ENCODE data around the gene MFRP. TPM values are rescaled to one million over a fixed set of nuclear protein-coding genes. Genes with fewer than 3 reads are reported as not detected.

The MFRP gene
- total and polyA plus RNA-seq, 10 of the 15 experiments (the other 5 are each of a cell fraction or from before 2014, with no cell fraction given) = not detected

DNA sequence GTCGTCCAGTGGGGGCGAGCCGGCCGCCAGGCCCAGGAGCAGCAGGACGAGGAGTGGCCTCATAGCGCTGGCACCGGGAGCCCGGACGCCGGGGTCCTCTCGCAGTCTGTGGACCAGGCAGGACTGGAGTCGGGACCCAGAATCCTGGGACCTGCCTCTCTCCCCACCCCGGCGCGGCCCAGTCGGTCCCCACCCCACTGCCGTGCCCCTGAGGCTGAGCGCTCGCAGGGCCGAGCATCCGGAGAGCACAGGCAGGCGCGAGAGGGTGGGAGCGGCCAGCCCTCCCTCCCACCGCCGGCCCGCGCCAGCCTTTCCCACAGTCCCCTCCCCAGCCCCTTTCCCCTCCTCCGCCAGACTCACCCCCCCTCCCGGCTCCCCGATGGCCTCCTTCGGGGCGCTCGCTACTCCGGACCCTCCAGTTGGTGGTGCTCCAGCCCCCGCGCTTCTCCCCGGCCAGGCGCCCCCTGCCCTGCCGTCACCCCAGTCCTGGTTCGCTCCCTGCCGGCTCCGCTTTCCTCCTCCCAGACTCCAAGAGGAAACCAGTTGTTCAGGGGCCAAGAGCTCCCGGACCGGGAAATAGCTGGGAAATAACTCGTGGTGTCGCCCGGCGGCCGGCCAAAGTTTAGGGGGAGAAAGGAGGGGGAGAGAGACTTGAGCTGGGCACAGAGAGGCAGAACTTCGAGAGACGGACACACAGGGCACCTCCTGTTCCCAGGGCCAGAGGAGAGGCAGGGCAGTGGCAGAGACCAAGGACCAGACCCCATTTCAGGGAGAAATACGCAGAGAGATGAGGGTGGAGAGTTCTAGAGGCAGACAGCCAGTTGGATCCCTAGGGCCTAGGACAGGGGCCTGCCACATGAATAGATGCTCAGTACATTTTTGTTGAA is 5.9 kb downstream of the MFRP start, which contains the start of gene C1QTNF5:
Gene C1QTNF5 (minus strand): TSS at position 549 of the 887 bp plus-strand sequence. CDS start 486 bp downstream, at position 63.
- peaks cover 9 to 11% of the 10 kb centered on the region in 2 experiments for H3K27me3 ChIP-seq (replicated peaks in 1 of 2; ENCODE audit: control insufficient read depth in 2 of 2, insufficient read depth in 2 of 2, low read length in 1 of 2)
- H3K9me3 ChIP-seq (replicated peaks; ENCODE audit: control insufficient read depth, insufficient read depth, low read length) = no peaks in the 10 kb centered on the region
- no peak within 1 kb of the TSS for H3K9ac ChIP-seq (ENCODE audit: control insufficient read depth, insufficient read depth, low read length)
- BruUV-seq (replicated peaks) = no TSS peak
- in situ Hi-C loops (cut with MboI) (no loop called here), intact Hi-C loops (cut with micrococcal nuclease; ENCODE audit: unreplicated experiment) (no loop called here)
- no peak within 1 kb of the TSS for H3K4me3 ChIP-seq
- 0 out of 2 replicates have a peak within 1 kb of the TSS, but pooled peaks have one; percentile 9 for H3K4me2 ChIP-seq (ENCODE audit: control insufficient read depth, insufficient read depth)
- H4K20me1 ChIP-seq (ENCODE audit: control insufficient read depth, insufficient read depth) = no peaks in the 10 kb centered on the region
- no peak within 1 kb of the TSS for H2AFZ ChIP-seq (ENCODE audit: control insufficient read depth, low read depth, low read length)
- no peak within 1 kb of the TSS for H3K27ac ChIP-seq (ENCODE audit: control insufficient read depth, insufficient read depth)
- WGBS (ENCODE audit: insufficient coverage, insufficient replicate concordance, low lambda C conversion rate, missing lambda C conversion rate) = 16% methylated on average over 32 of the region's 53 CpGs
- POLR2A ChIA-PET = no interaction called here
- SMC1A ChIA-PET (ENCODE audit: uncharacterized antibody, unreplicated experiment) = interaction anchor here (1.1 kb wide), 1 partner anchor 19 kb away, joined by 3 read pairs; no protein-coding TSS in a partner anchor
- ATAC-seq (no peak; the same call in 2 of the 3 replicates), FAIRE-seq (no peak), DNase-seq (ENCODE audit: low read depth, low spot score) (no peak)
- no peak for TF ChIP-seq NFIC (IDR thresholded peaks at IDR 0.05; ENCODE audit: low read depth, low read length)
- no peak for TF ChIP-seq PAX8 (IDR thresholded peaks at IDR 0.05)
- TF ChIP-seq LARP7 (IDR thresholded peaks at IDR 0.05) = 0 out of 2 replicates have a peak, but pooled peaks have one; percentile 11
- RAD21 ChIA-PET (ENCODE audit: unreplicated experiment) = no interaction called here
- H3K36me3 ChIP-seq (ENCODE audit: control insufficient read depth in 2 of 2, insufficient read depth in 2 of 2, low read length in 1 of 2) = no peaks in the 10 kb centered on the region
- H3K4me1 ChIP-seq (ENCODE audit: control insufficient read depth, insufficient read depth, low read length) = peaks cover 5% of the 10 kb centered on the region; the same call in 1 of the 2 replicates
- CTCF ChIA-PET = interaction anchor here (0.6 to 3.7 kb wide), 9 partner anchors 14 to 474 kb away, joined by 3 to 45 read pairs (median 3); no protein-coding TSS in a partner anchor
- H3K79me2 ChIP-seq (ENCODE audit: control insufficient read depth, insufficient read depth, low read length) = peaks cover 2% of the 10 kb centered on the region

DNA sequence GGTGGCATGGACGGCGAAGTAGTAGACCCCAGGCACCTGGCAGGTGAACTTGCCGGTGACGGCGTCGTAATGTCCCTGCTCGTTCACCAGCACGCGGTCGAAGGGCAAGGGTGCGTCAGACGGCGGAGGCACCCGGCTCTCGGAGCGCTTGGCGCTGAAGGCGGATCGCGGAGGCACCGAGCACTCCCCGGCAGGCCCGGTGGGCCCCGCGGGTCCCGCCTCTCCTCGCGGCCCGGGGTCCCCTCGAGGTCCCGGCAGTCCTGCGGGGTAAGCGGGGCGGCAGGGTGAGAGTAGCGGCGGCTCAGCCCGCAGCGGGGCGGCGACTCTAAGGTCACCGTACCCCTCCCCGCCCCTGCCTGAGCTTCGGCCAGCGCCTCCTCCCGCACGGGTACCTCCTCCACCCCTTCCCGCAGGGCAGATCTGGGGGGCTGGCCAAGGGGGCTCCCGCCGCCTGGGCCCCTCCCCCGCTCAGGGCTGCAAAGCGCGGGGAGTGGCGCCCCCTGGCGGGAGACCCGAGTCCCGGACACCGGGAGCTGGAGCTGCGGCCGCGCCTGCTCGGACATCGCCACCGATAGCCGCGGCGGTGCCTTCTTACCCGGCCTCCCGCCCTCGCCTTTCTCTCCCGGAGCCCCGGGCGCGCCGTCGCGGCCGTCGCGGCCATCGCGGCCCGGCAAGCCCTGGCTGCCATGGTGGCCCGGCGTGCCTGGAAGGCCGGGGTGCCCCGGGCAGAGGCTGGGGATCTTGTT is 6.7 kb downstream of the MFRP start:
- CTCF ChIA-PET = interaction anchor here (0.6 to 3.7 kb wide), 12 partner anchors 8 to 475 kb away, joined by 3 to 45 read pairs (median 4); partner anchors contain the start of genes MFRP, NLRX1 and USP2
- H3K9me3 ChIP-seq (replicated peaks; ENCODE audit: control insufficient read depth, insufficient read depth, low read length) = no peaks in the 10 kb centered on the region
- no peak overlapping the region for H3K4me3 ChIP-seq
- no peak overlapping the region for H3K27ac ChIP-seq (ENCODE audit: control insufficient read depth, insufficient read depth)
- intact Hi-C loops (cut with micrococcal nuclease; ENCODE audit: unreplicated experiment) = loop anchor here (5.0 kb wide), 2 partner anchors 133 to 272 kb away; partner anchors contain the start of gene VPS11
- H3K79me2 ChIP-seq (ENCODE audit: control insufficient read depth, insufficient read depth, low read length) = peaks cover 9% of the 10 kb centered on the region
- no peaks in the 10 kb centered on the region for H4K20me1 ChIP-seq (ENCODE audit: control insufficient read depth, insufficient read depth)
- DNase-seq (ENCODE audit: low read depth, low spot score) (no peak), ATAC-seq (peak; percentile 63), FAIRE-seq (no peak)
- 0 out of 2 replicates have a peak overlapping the region, but pooled peaks have one; percentile 9 for H3K4me2 ChIP-seq (ENCODE audit: control insufficient read depth, insufficient read depth)
- no TSS peak for BruUV-seq (replicated peaks)
- no peak overlapping the region for H3K9ac ChIP-seq (ENCODE audit: control insufficient read depth, insufficient read depth, low read length)
- H3K4me1 ChIP-seq (ENCODE audit: control insufficient read depth, insufficient read depth, low read length) = peaks cover 8% of the 10 kb centered on the region
- no peaks in the 10 kb centered on the region for H3K36me3 ChIP-seq (ENCODE audit: control insufficient read depth in 2 of 2, insufficient read depth in 2 of 2, low read length in 1 of 2)
- SMC1A ChIA-PET (ENCODE audit: uncharacterized antibody, unreplicated experiment) = interaction anchor here (1.1 to 1.5 kb wide), 2 partner anchors 18 to 77 kb away, joined by 3 read pairs; no protein-coding TSS in a partner anchor
- in situ Hi-C loops (cut with MboI) = no loop called here
- H2AFZ ChIP-seq (ENCODE audit: control insufficient read depth, low read depth, low read length) = no peak overlapping the region
- 33% methylated on average over 54 of the region's 86 CpGs for WGBS (ENCODE audit: insufficient coverage, insufficient replicate concordance, low lambda C conversion rate, missing lambda C conversion rate)
- RAD21 ChIA-PET (ENCODE audit: unreplicated experiment) = no interaction called here
- POLR2A ChIA-PET = no interaction called here
- peaks cover 9 to 11% of the 10 kb centered on the region in 2 experiments for H3K27me3 ChIP-seq (replicated peaks in 1 of 2; ENCODE audit: control insufficient read depth in 2 of 2, insufficient read depth in 2 of 2, low read length in 1 of 2)
- TF ChIP-seq RFX5 (IDR thresholded peaks at IDR 0.05; ENCODE audit: low read depth, low read length) (no peak), CHD2 (IDR thresholded peaks at IDR 0.05; ENCODE audit: borderline replicate concordance, low read depth, low read length) (0 out of 2 replicates have a peak, but pooled peaks have one; percentile 34), GABPA (IDR thresholded peaks at IDR 0.05; ENCODE audit: low read depth) (no peak), ZBED1 (IDR thresholded peaks at IDR 0.05; ENCODE audit: borderline replicate concordance) (no peak), CTCF (IDR thresholded peaks at IDR 0.05 in 2 of 3, conservative IDR thresholded peaks at IDR 0.05 in 1 of 3; ENCODE audit: control insufficient read depth in 2 of 3, extremely low read depth in 1 of 3, insufficient read depth in 1 of 3, low read depth in 3 of 3, low read length in 3 of 3) (peak; percentile 48 to 76 (median 49)), NR2F1 (conservative IDR thresholded peaks at IDR 0.05) (0 out of 2 replicates have a peak, but pooled peaks have one; percentile 26), EGR1 (IDR thresholded peaks at IDR 0.05; ENCODE audit: borderline replicate concordance in 1 of 2, low read depth in 2 of 2, low read length in 2 of 2) (no peak), DPF2 (IDR thresholded peaks at IDR 0.05) (0 out of 2 replicates have a peak, but pooled peaks have one; percentile 39), IKZF1 (conservative IDR thresholded peaks at IDR 0.05) (0 out of 2 replicates have a peak, but pooled peaks have one; percentile 34)
